ENCODE data around the gene HOXA11. TPM values are rescaled to one million over a fixed set of nuclear protein-coding genes. Genes with fewer than 3 reads are reported as not detected.

Gene HOXA11
- total RNA-seq, 1 experiment from 2014 or later, result 26.6 TPM

DNA sequence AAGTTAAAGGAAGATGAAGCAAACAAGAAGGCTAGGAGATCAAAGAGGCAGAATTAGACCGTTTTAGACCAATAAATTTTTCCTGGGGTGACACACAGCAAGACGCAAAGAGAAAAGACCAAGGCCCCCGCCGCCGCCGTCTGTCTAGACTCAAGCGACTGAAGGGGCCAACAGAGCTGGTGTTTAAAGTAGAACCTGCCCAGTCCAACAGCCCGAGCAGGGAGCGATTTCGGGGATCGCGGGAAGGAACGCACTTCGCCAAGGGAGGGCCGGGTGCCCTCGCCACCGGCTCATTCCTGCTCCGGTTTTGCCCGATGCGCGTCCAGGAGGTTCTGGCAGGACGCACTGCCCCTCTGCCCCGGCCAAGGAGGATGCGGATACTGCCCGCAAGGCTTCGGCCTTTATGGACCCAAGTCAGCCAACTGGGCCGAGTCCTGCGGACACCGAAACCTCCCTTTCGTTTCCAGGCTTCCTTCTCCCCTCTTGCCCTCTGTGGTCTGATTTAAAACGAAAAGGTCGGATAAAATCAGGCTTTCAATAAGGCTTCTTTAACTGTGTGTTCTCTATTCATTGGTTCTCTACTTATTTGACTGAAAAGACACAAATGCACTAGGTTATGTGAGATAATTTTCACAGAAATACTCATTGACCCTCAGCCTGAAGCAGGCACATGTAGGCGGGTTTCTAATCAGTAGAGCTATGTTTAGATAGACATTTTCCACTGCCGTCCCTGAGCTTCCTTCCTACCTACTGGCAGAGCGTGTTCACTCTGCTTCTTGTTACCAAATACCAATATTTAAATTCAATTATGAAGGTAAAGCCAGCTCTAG is 26.4 kb downstream of the HOXA11 start:
- Histone ChIP-seq H3F3A (ENCODE audit: low read length, unreplicated experiment) (peaks cover 5% of the 10 kb centered on the region), H3K9ac (ENCODE audit: low read length) (no peak overlapping the region), H3K36me3 (ENCODE audit: low read depth, low read length) (peaks cover 12% of the 10 kb centered on the region), H4K20me1 (ENCODE audit: low read length) (peaks cover 13% of the 10 kb centered on the region), H3K79me2 (ENCODE audit: low read length) (peaks cover 24% of the 10 kb centered on the region), H3K27me3 (ENCODE audit: low read length) (no peaks in the 10 kb centered on the region), H3K27ac (ENCODE audit: low read length) (no peak overlapping the region), H3K4me2 (ENCODE audit: low read length) (peak overlapping the region; percentile 93; the same call in 1 of the 2 replicates), H3K4me3 (ENCODE audit: low read length) (no peak overlapping the region), H3K9me2 (replicated peaks; ENCODE audit: low read length) (no peaks in the 10 kb centered on the region), H2AFZ (ENCODE audit: low read length) (peak overlapping the region; percentile 91; the same call in 1 of the 2 replicates), H3K4me1 (ENCODE audit: insufficient read depth, low read length) (peaks cover 20% of the 10 kb centered on the region), H3K9me3 (ENCODE audit: low read length) (no peaks in the 10 kb centered on the region)
- no peak for TF ChIP-seq EZH2phosphoT487 (IDR thresholded peaks at IDR 0.05; ENCODE audit: borderline replicate concordance, low read length)
- no TSS peak for BruUV-seq (replicated peaks)
- ChIA-PET CTCF (interaction anchor here (1.2 kb wide), 1 partner anchor 303 kb away, joined by 6 read pairs; no protein-coding TSS in a partner anchor), POLR2A (ENCODE audit: unreplicated experiment) (interaction anchor here (0.5 kb wide), 1 partner anchor 307 kb away, joined by 9 read pairs; no protein-coding TSS in a partner anchor)
- DNase-seq (no peak), ATAC-seq (no peak)
- intact Hi-C loops (cut with micrococcal nuclease), result loop anchor here (2.0 kb wide), 1 partner anchor 60 kb away; no protein-coding TSS in a partner anchor

DNA sequence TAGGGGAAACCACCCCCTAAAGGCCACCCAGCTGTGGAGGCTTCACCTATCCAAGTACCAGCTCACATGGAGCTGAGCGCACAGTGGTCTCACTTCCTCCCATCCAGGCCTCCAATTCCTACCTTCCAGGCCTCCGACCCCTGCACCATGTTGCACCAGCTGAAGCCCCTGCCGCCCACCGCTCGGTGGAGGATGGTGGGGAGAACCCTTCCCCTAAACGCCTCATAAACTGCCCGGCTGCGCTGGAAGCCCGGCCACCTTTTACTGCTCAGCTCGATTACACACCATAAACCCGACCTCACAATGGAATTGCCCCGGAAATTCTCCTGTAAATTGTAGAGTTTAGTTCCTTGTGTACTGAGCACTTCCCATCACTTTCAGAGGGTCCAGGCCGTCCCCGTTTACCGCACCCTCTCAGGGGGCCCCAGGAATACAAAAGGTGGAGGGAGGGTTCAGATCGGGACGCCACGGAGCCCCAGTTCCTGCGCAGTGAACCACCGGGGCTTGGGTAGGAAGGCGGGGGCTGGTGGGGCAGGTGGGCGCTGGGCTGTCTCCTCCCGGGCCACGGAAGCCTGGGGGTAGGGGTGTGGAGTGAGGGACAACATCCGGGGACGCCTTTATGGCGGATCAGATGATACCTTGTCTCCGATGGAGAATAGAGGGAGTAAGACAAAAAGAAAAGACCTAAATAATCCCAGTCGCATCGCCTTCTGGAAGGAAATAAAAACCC is 27.2 kb downstream of the HOXA11 start:
- intact Hi-C loops (cut with micrococcal nuclease), result loop anchor here (2.0 kb wide), 1 partner anchor 59 kb away; no protein-coding TSS in a partner anchor
- Histone ChIP-seq H3K9me3 (ENCODE audit: low read length) (no peaks in the 10 kb centered on the region), H3K9me2 (replicated peaks; ENCODE audit: low read length) (no peaks in the 10 kb centered on the region), H3K27ac (ENCODE audit: low read length) (no peak overlapping the region), H3K9ac (ENCODE audit: low read length) (no peak overlapping the region), H4K20me1 (ENCODE audit: low read length) (peaks cover 5% of the 10 kb centered on the region), H3K36me3 (ENCODE audit: low read depth, low read length) (peaks cover 4% of the 10 kb centered on the region), H3K4me2 (ENCODE audit: low read length) (no peak overlapping the region), H3K27me3 (ENCODE audit: low read length) (no peaks in the 10 kb centered on the region), H3K4me3 (ENCODE audit: low read length) (no peak overlapping the region), H2AFZ (ENCODE audit: low read length) (no peak overlapping the region), H3F3A (ENCODE audit: low read length, unreplicated experiment) (peaks cover 2% of the 10 kb centered on the region), H3K4me1 (ENCODE audit: insufficient read depth, low read length) (peaks cover 25% of the 10 kb centered on the region), H3K79me2 (ENCODE audit: low read length) (peaks cover 21% of the 10 kb centered on the region)
- ChIA-PET POLR2A (ENCODE audit: unreplicated experiment) (no interaction called here), CTCF (interaction anchor here (0.6 kb wide), 1 partner anchor 9 kb away, joined by 3 read pairs; no protein-coding TSS in a partner anchor)
- ATAC-seq (no peak), DNase-seq (no peak)
- TF ChIP-seq, protein P1, sequence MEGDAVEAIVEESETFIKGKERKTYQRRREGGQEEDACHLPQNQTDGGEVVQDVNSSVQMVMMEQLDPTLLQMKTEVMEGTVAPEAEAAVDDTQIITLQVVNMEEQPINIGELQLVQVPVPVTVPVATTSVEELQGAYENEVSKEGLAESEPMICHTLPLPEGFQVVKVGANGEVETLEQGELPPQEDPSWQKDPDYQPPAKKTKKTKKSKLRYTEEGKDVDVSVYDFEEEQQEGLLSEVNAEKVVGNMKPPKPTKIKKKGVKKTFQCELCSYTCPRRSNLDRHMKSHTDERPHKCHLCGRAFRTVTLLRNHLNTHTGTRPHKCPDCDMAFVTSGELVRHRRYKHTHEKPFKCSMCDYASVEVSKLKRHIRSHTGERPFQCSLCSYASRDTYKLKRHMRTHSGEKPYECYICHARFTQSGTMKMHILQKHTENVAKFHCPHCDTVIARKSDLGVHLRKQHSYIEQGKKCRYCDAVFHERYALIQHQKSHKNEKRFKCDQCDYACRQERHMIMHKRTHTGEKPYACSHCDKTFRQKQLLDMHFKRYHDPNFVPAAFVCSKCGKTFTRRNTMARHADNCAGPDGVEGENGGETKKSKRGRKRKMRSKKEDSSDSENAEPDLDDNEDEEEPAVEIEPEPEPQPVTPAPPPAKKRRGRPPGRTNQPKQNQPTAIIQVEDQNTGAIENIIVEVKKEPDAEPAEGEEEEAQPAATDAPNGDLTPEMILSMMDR (conservative IDR thresholded peaks at IDR 0.05; ENCODE audit: low read depth, low read length), result no peak
- no peak for TF ChIP-seq EZH2phosphoT487 (IDR thresholded peaks at IDR 0.05; ENCODE audit: borderline replicate concordance, low read length)
- no TSS peak for BruUV-seq (replicated peaks)

DNA sequence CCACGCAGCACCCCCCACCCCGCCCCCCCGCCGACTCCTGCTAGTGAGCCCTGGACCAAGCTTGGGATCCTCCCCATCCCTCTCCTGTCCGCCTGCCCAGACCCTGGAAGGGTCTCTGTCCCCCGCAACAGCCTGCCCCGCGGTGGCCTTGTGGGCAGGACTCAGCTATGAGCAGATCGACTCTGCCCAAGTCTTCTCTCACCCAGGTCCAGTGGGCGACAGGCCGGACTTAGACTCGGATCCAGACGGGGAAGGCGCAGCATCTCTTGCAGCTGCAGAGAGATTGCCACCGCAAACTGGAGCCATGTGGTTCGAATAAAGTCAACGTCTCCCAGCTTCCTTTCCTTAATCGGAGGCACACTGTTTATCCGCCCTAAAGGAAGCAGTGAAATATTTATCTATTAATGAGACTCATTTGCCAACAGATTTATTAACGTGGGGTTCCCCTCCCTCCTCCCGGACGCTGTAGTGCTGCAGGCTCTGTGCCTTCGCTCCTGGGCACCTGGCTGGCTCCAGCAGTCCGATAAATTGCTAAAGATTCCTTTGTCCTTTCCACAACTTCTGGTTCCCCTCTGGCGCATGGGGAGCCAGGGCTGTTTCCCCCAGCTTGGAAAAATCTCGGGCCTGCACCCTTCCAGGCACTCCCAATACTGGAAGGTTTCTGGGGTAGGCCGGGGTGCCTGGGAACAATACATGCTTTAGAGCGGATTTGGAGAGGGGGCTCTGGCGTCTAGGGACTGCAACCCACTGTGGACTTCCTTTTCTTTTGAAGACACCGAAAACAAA is 27.9 kb downstream of the HOXA11 start:
- H3K27ac ChIP-seq (ENCODE audit: low read length), result no peak overlapping the region
- DNase-seq (no peak), ATAC-seq (no peak)
- no peak overlapping the region for H3K9ac ChIP-seq (ENCODE audit: low read length)
- intact Hi-C loops (cut with micrococcal nuclease), result no loop called here
- H3K9me2 ChIP-seq (replicated peaks; ENCODE audit: low read length), result no peaks in the 10 kb centered on the region
- H3K4me2 ChIP-seq (ENCODE audit: low read length), result no peak overlapping the region
- no peaks in the 10 kb centered on the region for H4K20me1 ChIP-seq (ENCODE audit: low read length)
- H3F3A ChIP-seq (ENCODE audit: low read length, unreplicated experiment), result no peaks in the 10 kb centered on the region
- ChIA-PET CTCF (interaction anchor here (0.6 kb wide), 1 partner anchor 8 kb away, joined by 3 read pairs; no protein-coding TSS in a partner anchor), POLR2A (ENCODE audit: unreplicated experiment) (no interaction called here)
- no peak overlapping the region for H3K4me3 ChIP-seq (ENCODE audit: low read length)
- peaks cover 20% of the 10 kb centered on the region for H3K79me2 ChIP-seq (ENCODE audit: low read length)
- H3K9me3 ChIP-seq (ENCODE audit: low read length), result no peaks in the 10 kb centered on the region
- no TSS peak for BruUV-seq (replicated peaks)
- no peak overlapping the region for H2AFZ ChIP-seq (ENCODE audit: low read length)
- H3K4me1 ChIP-seq (ENCODE audit: insufficient read depth, low read length), result peaks cover 28% of the 10 kb centered on the region
- no peaks in the 10 kb centered on the region for H3K27me3 ChIP-seq (ENCODE audit: low read length)
- no peaks in the 10 kb centered on the region for H3K36me3 ChIP-seq (ENCODE audit: low read depth, low read length)
- TF ChIP-seq, protein P1 (conservative IDR thresholded peaks at IDR 0.05; ENCODE audit: low read depth, low read length), result no peak
- TF ChIP-seq EZH2 (IDR thresholded peaks at IDR 0.05; ENCODE audit: low read length, unreplicated experiment) (no peak), EZH2phosphoT487 (IDR thresholded peaks at IDR 0.05; ENCODE audit: borderline replicate concordance, low read length) (no peak)

All from PC-3 (cell line).